HG03460 (cell line): ENCODE data around the gene TMEM239.

Experiments used
- ATAC-seq: cut with Tn5 transposase; IDR thresholded peaks from one replicate; pipeline ENCODE4 v1.9.1; 2021; ENCODE audit not compliant: unreplicated experiment

The TMEM239 gene

GRCh38 chr20:2846698-2847097 is 30.5 kb downstream of the TMEM239 start:
- no peak for ATAC-seq

DNA sequence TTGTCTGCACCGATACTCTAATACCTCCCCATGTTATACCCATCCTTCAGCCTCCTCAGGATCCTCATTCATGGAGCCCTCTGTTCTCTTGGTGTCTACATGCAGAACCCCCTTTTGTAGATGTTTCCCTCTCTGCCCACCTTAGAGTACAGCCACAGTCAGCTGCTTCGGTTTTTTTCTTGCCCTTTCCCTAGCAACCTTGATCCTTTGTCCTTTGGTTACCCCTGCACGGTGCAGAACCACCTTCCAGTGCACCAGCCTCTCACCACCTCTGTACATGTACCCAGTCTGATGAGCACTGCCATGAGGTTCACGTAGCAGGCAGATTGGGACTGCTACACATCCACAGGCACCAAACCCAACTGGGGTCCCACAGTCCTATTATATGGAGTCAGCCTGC is 31.6 kb downstream of the TMEM239 start:
- ATAC-seq: no peak

DNA sequence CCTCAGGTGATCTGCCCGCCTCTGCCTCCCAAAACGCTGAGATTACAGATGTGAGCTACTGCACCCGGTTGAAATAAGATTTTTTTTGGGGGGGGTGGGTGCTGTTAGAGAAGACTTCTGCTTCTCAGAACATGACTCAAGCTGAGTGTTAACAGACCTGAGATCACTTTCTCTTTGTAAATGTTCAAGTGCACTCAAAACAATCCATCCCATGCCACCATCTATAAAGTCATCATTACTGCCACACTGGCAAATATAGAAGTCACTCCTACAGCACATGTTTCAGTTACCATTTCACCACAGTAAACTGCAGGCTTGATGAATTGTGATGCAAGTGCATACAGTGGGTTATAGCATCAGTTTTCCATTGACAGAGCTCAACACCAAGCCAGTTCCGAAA is 33.4 kb downstream of the TMEM239 start:
- no peak for ATAC-seq

GRCh38 chr20:2851086-2851485 is 34.9 kb downstream of the TMEM239 start:
- ATAC-seq: no peak

DNA sequence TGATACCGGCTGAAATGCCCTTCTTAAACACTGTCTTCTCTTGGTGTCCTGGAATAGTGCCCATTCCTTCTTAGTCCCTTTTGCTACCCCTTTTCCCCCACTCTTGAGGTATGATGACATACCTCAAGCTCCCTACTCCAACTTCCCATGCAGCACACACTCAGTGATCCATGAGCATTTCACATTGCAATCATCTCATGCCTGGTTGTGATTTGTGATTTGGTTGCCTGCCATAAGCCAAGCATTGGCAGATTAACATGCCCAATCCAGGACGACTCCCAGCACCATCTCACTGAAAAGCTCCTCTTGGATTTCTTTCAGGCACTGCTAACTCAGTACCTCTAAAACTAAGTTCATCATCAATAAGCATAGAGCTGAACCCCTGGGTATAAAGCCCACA is 42.4 kb downstream of the TMEM239 start:
- no peak for ATAC-seq

DNA sequence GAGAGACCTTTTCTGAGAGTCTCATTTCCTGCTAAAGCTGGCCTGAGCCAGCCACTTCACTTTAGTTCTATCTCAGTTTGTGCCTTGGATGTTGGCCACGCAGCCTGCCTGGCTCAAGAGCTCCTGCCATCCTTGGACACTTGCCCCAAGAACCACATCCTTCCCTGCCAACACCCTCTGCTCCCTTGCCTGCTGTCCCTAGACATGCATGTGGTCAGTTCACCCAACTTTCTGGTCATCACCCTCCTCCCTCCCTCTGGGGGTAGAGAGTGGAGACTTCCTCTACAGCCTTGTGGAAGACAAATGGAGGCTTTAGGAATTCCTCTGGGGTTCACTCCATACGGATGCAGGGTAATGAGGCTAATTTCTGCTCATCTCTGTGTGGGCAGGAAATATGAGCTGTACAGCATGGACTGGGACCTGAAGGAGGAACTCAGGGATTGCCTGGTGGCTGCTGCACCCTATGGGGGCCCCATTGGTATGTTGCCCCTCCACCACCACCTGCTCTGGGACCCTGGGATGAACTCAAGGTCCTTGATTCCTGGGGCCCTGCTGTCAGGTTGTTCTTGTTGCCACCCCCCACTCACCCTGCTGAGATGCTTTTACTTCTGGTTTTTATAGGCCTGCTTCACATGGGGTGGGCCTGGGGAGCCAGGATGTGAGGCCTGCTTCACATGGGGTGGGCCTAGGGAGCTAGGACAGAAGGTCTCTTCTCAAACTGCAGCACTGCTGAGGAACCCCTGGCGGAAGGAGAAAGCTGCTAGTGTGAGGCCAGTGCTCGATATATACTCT is 43.4 kb downstream of the TMEM239 start:
- ATAC-seq: no peak

DNA sequence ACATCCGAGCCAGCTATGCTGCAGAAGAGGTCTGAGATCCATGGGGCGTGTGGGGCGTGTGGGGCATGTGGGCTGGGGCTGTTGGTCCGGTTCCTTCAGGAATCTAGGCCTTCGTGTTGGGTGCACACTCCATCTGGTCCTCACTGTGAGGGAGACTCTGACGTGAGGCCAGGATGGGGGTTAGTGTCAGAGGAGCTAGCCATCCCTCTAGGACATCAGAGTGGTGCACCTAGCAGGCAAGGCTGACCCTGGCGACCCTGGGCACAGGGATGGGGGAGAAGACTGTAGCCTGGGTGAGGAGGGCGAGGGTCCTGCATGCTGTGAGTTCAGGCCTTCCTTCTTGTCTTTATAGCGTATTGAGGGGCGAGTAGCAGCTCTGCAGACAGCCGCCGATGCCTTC is 48.5 kb downstream of the TMEM239 start:
- no peak for ATAC-seq

DNA sequence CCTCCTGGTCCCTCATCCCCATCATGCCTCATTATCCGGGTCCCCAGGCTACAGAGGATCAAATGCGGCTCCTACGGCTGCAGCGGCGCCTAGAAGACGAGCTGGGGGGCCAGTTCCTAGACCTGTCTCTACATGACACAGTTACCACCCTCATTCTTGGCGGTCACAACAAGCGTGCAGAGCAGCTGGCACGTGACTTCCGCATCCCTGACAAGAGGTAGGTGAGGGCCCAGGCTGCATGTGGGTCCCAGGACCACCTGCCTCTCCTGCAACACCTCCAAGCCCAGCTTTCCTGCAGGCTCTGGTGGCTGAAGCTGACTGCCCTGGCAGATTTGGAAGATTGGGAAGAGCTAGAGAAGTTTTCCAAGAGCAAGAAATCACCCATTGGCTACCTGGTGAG is 48.9 kb downstream of the TMEM239 start:
- ATAC-seq: no peak

DNA sequence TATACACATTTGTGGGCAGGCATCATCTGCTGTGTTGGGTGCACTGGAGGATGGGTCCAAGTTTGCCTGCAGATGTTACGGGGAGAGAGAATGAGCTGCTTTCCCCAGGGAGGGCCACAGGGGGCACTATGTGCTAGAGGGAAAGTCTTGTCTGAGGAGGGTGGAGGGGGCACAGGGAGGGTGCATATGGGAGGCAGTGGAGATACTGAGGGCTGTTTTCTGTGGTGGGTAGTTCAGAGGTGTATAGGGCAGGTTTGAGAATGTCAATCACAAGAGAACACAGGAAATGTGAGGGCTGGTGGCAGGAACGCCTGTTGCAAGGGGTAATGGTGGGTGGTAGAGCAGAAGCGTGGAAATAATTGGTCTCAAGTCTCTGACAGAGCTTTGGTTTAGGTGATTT is 49.5 kb downstream of the TMEM239 start:
- ATAC-seq: no peak

- ATAC-seq: no peak
Measured at GRCh38 chr20:2866236-2866635, 50.1 kb downstream of the TMEM239 start.

DNA sequence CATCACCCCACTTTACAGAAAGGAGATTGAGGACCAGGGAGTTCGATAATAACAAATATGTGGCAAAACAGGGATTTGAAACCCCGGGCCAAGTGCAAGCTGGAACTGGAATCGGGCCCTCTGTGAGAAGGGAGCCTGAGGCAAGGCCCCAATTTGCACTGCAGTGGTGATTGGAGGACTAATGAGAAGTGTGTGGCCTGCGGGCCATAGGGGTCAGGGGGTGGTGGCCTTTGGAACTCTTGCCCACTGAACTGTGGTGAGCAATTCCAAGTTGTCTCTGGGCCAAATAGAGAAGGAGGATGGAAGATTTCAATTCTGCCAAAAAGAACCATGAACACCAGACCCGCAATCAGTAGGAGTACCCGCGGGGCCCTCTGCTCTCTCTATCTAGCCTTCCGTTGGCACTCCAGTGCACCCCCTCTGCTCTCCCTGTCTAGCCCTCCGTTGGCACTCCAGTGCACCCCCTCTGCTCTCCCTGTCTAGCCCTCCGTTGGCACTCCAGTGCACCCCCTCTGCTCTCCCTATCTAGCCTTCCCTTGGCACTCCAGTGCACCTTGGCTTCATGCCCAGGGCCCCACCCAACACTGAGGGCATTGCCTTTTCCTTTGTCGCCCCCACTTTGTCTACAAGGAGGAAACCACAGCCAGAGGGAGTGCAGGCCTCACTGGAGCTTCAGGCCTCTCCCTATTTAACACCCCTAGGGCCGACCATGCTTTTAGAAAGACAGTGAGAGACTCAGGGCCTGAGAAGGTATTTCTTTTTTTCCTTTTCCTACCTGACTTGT is 51.1 kb downstream of the TMEM239 start:
- no peak for ATAC-seq
